K562 (cell line): ENCODE results near the gene LUC7L. TPM values are rescaled to one million over a fixed set of nuclear protein-coding genes. Genes with fewer than 3 reads are reported as not detected.
A peak's percentile ranks its signal among the peaks of the same experiment; 100 is the strongest.

ENCODE experiments used
- CHD1 ChIP-seq: fragments of 200-600 bp; sonication (generic); IDR thresholded peaks from one replicate; pipeline ENCODE4 v1.6.1; 2012; ENCODE audit warnings: mild to moderate bottlenecking, moderate library complexity, low read length, inconsistent platforms
- CTBP1 ChIP-seq: fragments of 450-650 bp; IDR thresholded peaks from 2 replicates; pipeline ENCODE4 v1.6.1; 2016; ENCODE audit warnings: borderline replicate concordance
- FOXK2 ChIP-seq, 2 experiments: fragments of 450-650 bp; IDR thresholded peaks in 1 of 2; conservative IDR thresholded peaks in 1 of 2; 2 replicates each; pipeline ENCODE4 v1.6.1; 2016; ENCODE audit warnings: low read depth in 2 of 2, mild to moderate bottlenecking in 1 of 2
- IFI16 ChIP-seq: fragments of 250-450 bp; sonication (Bioruptor Pico); IDR thresholded peaks from 2 replicates; pipeline ENCODE4 v2.1.2; 2022; ENCODE audit warnings: mild to moderate bottlenecking, inconsistent platforms
- KLF16 ChIP-seq: IDR thresholded peaks from 2 replicates; pipeline ENCODE4 v1.6.1; 2016; ENCODE audit warnings: antibody characterized with exemption
- RBM39 ChIP-seq: fragments of 200-400 bp; formaldehyde crosslinking; optimal IDR thresholded peaks from 2 replicates; pipeline ENCODE3; 2018; ENCODE audit warnings: low read depth, low read length
- RREB1 ChIP-seq: fragments of 250-450 bp; sonication (Bioruptor Pico); IDR thresholded peaks from 2 replicates; pipeline ENCODE4 v1.4.0; 2020
- TFAP4 ChIP-seq: sonication (generic); formaldehyde crosslinking; IDR thresholded peaks from 2 replicates; pipeline ENCODE4 v1.8.0; 2022; ENCODE audit warnings: missing genetic modification reagents, mild to moderate bottlenecking, moderate library complexity, borderline replicate concordance
- YBX1 ChIP-seq: fragments of 450-650 bp; IDR thresholded peaks from 2 replicates; pipeline ENCODE4 v1.7.1; 2016; ENCODE audit warnings: mild to moderate bottlenecking
- ZNF384 ChIP-seq: IDR thresholded peaks from 2 replicates; pipeline ENCODE4 v1.6.1; 2012; ENCODE audit warnings: low read depth, low read length, improper control_type of control experiment
- ZNF75A ChIP-seq: fragments of 450-650 bp; formaldehyde crosslinking; IDR thresholded peaks from 2 replicates; pipeline ENCODE4 v1.4.0; 2020; ENCODE audit warnings: mild to moderate bottlenecking
- ZSCAN32 ChIP-seq: fragments of 450-650 bp; formaldehyde crosslinking; IDR thresholded peaks from 2 replicates; pipeline ENCODE4 v1.4.0; 2020; ENCODE audit warnings: mild to moderate bottlenecking, moderate library complexity
- polyA plus RNA-seq, 8 experiments: library from polyadenylated mRNA; depleted of rRNA in 4 of 8; stranded (reverse) in 5 of 8; unstranded in 3 of 8; fragments of >200 nt; fragmentation: Nextera tagmentation in 2 of 8; fragmentation: Illumina TruSeq in 1 of 8; extraction: Ambion mirVana in 2 of 8; extraction: Trizol in 1 of 8; gene quantifications; 2 replicates each; pipeline versions ENCODE4 v1.2.1 to v1.2.3, GENCODE V29; 2011 to 2014; ENCODE audit warnings: inconsistent platforms in 1 of 8, missing spikeins in 1 of 8
- total RNA-seq, 7 experiments: library from RNA; depleted of rRNA in 6 of 7; stranded (reverse); fragments of >200 nt in 6 of 7; fragmentation: Illumina TruSeq in 2 of 7; extraction: Trizol in 2 of 7; gene quantifications; 2 replicates each; pipeline versions ENCODE4 v1.2.1 to v1.2.3, GENCODE V29; 2011 to 2021; ENCODE audit warnings: low replicate concordance in 1 of 7
- TF ChIP-seq, protein P1 (sequence below): sonication (generic); formaldehyde crosslinking; IDR thresholded peaks from 2 replicates; pipeline ENCODE4 v1.8.0; 2022; ENCODE audit warnings: mild to moderate bottlenecking, missing genetic modification reagents, borderline replicate concordance
- TF ChIP-seq, protein P2 (sequence below): fragments of 250-450 bp; sonication (Bioruptor Pico); IDR thresholded peaks from 2 replicates; pipeline ENCODE4 v1.5.0; 2021
- TF ChIP-seq, protein P3 (sequence below): sonication (generic); formaldehyde crosslinking; IDR thresholded peaks from 2 replicates; pipeline ENCODE4 v1.9.0; 2022; ENCODE audit warnings: mild to moderate bottlenecking, missing genetic modification reagents

LUC7L gene
- total and polyA plus RNA-seq, 9 of the 15 experiments (the other 6 are each of a cell fraction or from before 2014, with no cell fraction given): 1.7 to 93.3 (median 59.5) TPM

DNA sequence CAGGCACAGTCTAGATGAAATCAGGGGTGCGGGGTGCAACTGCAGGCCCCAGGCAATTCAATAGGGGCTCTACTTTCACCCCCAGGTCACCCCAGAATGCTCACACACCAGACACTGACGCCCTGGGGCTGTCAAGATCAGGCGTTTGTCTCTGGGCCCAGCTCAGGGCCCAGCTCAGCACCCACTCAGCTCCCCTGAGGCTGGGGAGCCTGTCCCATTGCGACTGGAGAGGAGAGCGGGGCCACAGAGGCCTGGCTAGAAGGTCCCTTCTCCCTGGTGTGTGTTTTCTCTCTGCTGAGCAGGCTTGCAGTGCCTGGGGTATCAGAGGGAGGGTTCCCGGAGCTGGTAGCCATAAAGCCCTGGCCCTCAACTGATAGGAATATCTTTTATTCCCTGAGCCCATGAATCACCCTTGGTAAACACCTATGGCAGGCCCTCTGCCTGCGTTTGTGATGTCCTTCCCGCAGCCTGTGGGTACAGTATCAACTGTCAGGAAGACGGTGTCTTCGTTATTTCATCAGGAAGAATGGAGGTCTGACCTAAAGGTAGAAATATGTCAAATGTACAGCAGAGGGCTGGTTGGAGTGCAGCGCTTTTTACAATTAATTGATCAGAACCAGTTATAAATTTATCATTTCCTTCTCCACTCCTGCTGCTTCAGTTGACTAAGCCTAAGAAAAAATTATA is 51.1 kb downstream of the LUC7L start (continued):
- no peak for TF ChIP-seq KLF16
- TF ChIP-seq, protein P1, sequence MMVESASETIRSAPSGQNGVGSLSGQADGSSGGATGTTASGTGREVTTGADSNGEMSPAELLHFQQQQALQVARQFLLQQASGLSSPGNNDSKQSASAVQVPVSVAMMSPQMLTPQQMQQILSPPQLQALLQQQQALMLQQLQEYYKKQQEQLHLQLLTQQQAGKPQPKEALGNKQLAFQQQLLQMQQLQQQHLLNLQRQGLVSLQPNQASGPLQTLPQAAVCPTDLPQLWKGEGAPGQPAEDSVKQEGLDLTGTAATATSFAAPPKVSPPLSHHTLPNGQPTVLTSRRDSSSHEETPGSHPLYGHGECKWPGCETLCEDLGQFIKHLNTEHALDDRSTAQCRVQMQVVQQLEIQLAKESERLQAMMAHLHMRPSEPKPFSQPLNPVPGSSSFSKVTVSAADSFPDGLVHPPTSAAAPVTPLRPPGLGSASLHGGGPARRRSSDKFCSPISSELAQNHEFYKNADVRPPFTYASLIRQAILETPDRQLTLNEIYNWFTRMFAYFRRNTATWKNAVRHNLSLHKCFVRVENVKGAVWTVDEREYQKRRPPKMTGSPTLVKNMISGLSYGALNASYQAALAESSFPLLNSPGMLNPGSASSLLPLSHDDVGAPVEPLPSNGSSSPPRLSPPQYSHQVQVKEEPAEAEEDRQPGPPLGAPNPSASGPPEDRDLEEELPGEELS: no peak
- TF ChIP-seq RBM39: peak; percentile 78
- TF ChIP-seq ZSCAN32: no peak
- TF ChIP-seq FOXK2 (conservative IDR thresholded peaks at IDR 0.05 in 1 of 2, IDR thresholded peaks at IDR 0.05 in 1 of 2; ENCODE audit: low read depth in 2 of 2): no peak
- TF ChIP-seq CHD1: peak; percentile 82
- TF ChIP-seq, protein P2, sequence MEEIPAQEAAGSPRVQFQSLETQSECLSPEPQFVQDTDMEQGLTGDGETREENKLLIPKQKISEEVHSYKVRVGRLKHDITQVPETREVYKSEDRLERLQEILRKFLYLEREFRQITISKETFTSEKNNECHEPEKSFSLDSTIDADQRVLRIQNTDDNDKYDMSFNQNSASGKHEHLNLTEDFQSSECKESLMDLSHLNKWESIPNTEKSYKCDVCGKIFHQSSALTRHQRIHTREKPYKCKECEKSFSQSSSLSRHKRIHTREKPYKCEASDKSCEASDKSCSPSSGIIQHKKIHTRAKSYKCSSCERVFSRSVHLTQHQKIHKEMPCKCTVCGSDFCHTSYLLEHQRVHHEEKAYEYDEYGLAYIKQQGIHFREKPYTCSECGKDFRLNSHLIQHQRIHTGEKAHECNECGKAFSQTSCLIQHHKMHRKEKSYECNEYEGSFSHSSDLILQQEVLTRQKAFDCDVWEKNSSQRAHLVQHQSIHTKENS (CRISPR knock-in tag): no peak
- TF ChIP-seq ZNF75A: no peak
- TF ChIP-seq YBX1: no peak
- no peak for TF ChIP-seq ZNF384
- 0 out of 2 replicates have a peak, but pooled peaks have one; percentile 18 for TF ChIP-seq CTBP1
- TF ChIP-seq IFI16 (CRISPR knock-in tag): no peak
- TF ChIP-seq RREB1 (CRISPR knock-in tag): no peak
- TF ChIP-seq TFAP4 (CRISPR knock-in tag): no peak
- TF ChIP-seq, protein P3, sequence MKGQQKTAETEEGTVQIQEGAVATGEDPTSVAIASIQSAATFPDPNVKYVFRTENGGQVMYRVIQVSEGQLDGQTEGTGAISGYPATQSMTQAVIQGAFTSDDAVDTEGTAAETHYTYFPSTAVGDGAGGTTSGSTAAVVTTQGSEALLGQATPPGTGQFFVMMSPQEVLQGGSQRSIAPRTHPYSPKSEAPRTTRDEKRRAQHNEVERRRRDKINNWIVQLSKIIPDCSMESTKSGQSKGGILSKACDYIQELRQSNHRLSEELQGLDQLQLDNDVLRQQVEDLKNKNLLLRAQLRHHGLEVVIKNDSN (CRISPR knock-in tag): no peak
